ENCODE measurements around the gene TRIM47. TPM values are rescaled to one million over a fixed set of nuclear protein-coding genes. Genes with fewer than 3 reads are reported as not detected.

TRIM47 gene
- total and polyA plus RNA-seq, 2 of the 13 experiments (the other 11 are each of a cell fraction or from before 2014, with no cell fraction given): 33.5 to 82.0 TPM

DNA sequence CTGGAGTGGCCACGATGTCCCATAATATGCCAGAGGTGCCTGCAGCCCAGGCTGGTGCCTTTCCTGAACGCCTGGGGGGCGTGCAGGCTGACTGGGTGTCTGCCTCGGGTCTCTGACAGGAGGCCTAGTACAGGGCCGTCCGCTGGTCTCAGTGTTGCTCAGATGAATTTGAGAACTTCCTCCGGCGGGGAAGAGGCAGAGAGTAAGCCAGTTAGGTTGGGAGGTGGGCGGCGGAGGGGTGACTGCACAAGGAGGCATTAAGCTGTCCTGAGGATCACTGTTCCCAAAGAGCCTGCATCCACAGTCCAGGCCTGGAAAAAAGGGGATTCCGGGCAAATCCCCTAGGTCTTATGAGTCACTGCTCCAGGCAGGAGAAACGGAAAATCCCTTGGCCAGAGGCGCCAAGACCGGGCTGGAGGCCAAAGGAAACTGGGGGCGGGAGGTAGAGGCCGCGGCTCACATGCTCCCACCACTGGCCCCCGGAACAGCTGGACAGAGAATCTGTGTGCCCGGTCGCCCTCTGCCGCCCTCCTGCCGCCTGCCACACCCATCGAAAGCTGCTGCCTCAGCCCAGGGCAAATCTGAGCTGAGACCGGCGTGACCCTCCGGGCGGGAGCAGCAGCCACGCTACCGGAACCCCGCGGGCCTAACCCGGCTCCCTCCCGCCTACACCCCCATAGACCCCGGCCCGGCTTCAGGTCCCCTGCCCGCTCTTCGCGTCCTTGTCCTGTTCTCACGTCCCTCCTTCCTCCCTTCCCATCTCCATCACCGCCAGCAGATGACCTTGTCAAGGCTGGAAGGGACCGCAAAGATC lies 1.2 kb downstream of the TRIM47 start (continued):
- TF ChIP-seq, protein P1, sequence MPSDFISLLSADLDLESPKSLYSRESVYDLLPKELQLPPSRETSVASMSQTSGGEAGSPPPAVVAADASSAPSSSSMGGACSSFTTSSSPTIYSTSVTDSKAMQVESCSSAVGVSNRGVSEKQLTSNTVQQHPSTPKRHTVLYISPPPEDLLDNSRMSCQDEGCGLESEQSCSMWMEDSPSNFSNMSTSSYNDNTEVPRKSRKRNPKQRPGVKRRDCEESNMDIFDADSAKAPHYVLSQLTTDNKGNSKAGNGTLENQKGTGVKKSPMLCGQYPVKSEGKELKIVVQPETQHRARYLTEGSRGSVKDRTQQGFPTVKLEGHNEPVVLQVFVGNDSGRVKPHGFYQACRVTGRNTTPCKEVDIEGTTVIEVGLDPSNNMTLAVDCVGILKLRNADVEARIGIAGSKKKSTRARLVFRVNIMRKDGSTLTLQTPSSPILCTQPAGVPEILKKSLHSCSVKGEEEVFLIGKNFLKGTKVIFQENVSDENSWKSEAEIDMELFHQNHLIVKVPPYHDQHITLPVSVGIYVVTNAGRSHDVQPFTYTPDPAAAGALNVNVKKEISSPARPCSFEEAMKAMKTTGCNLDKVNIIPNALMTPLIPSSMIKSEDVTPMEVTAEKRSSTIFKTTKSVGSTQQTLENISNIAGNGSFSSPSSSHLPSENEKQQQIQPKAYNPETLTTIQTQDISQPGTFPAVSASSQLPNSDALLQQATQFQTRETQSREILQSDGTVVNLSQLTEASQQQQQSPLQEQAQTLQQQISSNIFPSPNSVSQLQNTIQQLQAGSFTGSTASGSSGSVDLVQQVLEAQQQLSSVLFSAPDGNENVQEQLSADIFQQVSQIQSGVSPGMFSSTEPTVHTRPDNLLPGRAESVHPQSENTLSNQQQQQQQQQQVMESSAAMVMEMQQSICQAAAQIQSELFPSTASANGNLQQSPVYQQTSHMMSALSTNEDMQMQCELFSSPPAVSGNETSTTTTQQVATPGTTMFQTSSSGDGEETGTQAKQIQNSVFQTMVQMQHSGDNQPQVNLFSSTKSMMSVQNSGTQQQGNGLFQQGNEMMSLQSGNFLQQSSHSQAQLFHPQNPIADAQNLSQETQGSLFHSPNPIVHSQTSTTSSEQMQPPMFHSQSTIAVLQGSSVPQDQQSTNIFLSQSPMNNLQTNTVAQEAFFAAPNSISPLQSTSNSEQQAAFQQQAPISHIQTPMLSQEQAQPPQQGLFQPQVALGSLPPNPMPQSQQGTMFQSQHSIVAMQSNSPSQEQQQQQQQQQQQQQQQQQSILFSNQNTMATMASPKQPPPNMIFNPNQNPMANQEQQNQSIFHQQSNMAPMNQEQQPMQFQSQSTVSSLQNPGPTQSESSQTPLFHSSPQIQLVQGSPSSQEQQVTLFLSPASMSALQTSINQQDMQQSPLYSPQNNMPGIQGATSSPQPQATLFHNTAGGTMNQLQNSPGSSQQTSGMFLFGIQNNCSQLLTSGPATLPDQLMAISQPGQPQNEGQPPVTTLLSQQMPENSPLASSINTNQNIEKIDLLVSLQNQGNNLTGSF (CRISPR knock-in tag; IDR thresholded peaks at IDR 0.05): no peak
- peak; percentile 12; the same call in 1 of the 2 replicates for TF ChIP-seq FOXC1 (CRISPR knock-in tag; IDR thresholded peaks at IDR 0.05; ENCODE audit: borderline replicate concordance)
- TF ChIP-seq CEBPG (CRISPR knock-in tag; IDR thresholded peaks at IDR 0.05): no peak
- TF ChIP-seq, protein P2, sequence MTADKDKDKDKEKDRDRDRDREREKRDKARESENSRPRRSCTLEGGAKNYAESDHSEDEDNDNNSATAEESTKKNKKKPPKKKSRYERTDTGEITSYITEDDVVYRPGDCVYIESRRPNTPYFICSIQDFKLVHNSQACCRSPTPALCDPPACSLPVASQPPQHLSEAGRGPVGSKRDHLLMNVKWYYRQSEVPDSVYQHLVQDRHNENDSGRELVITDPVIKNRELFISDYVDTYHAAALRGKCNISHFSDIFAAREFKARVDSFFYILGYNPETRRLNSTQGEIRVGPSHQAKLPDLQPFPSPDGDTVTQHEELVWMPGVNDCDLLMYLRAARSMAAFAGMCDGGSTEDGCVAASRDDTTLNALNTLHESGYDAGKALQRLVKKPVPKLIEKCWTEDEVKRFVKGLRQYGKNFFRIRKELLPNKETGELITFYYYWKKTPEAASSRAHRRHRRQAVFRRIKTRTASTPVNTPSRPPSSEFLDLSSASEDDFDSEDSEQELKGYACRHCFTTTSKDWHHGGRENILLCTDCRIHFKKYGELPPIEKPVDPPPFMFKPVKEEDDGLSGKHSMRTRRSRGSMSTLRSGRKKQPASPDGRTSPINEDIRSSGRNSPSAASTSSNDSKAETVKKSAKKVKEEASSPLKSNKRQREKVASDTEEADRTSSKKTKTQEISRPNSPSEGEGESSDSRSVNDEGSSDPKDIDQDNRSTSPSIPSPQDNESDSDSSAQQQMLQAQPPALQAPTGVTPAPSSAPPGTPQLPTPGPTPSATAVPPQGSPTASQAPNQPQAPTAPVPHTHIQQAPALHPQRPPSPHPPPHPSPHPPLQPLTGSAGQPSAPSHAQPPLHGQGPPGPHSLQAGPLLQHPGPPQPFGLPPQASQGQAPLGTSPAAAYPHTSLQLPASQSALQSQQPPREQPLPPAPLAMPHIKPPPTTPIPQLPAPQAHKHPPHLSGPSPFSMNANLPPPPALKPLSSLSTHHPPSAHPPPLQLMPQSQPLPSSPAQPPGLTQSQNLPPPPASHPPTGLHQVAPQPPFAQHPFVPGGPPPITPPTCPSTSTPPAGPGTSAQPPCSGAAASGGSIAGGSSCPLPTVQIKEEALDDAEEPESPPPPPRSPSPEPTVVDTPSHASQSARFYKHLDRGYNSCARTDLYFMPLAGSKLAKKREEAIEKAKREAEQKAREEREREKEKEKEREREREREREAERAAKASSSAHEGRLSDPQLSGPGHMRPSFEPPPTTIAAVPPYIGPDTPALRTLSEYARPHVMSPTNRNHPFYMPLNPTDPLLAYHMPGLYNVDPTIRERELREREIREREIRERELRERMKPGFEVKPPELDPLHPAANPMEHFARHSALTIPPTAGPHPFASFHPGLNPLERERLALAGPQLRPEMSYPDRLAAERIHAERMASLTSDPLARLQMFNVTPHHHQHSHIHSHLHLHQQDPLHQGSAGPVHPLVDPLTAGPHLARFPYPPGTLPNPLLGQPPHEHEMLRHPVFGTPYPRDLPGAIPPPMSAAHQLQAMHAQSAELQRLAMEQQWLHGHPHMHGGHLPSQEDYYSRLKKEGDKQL (CRISPR knock-in tag; IDR thresholded peaks at IDR 0.05; ENCODE audit: low read depth): no peak
- TF ChIP-seq GFI1 (CRISPR knock-in tag; IDR thresholded peaks at IDR 0.05; ENCODE audit: borderline replicate concordance): peak; percentile 33; the same call in 1 of the 2 replicates
- TF ChIP-seq, protein P3, sequence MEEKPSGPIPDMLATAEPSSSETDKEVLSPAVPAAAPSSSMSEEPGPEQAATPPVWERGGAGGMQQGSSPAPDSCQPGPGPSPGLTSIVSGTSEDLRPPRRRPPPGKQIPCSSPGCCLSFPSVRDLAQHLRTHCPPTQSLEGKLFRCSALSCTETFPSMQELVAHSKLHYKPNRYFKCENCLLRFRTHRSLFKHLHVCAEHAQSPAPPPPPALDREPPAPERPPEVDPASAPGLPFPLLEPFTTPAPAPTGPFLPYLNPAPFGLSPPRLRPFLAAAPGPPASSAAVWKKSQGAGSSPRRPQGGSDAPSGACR (CRISPR knock-in tag; IDR thresholded peaks at IDR 0.05): peak; percentile 24
- peak; percentile 70; the same call in 1 of the 2 replicates for TF ChIP-seq POGZ (CRISPR knock-in tag; IDR thresholded peaks at IDR 0.05)
- no peak for TF ChIP-seq MAFG (CRISPR knock-in tag; IDR thresholded peaks at IDR 0.05)
- peak; percentile 15; the same call in 1 of the 2 replicates for TF ChIP-seq ZNF790 (CRISPR knock-in tag; IDR thresholded peaks at IDR 0.05; ENCODE audit: borderline replicate concordance)
- no peak for TF ChIP-seq PHF5A (CRISPR knock-in tag; IDR thresholded peaks at IDR 0.05; ENCODE audit: low read depth, unreplicated experiment)
- TF ChIP-seq ZNF674 (CRISPR knock-in tag; IDR thresholded peaks at IDR 0.05; ENCODE audit: low read depth): peak; percentile 43
- no peak; the same call in 1 of the 2 replicates for TF ChIP-seq ZNF788 (CRISPR knock-in tag; IDR thresholded peaks at IDR 0.05; ENCODE audit: borderline replicate concordance)
- no peak; the same call in 1 of the 2 replicates for TF ChIP-seq ZFP37 (CRISPR knock-in tag; IDR thresholded peaks at IDR 0.05; ENCODE audit: borderline replicate concordance)
- no peak for TF ChIP-seq NFYB (CRISPR knock-in tag; IDR thresholded peaks at IDR 0.05)
- 0 out of 2 replicates have a peak, but pooled peaks have one; percentile 63 for TF ChIP-seq ZNF782 (CRISPR knock-in tag; IDR thresholded peaks at IDR 0.05; ENCODE audit: borderline replicate concordance)

Data from HepG2 (cell line).